HepG2 (cell line): ENCODE data around the gene COMMD7. TPM values are rescaled to one million over a fixed set of nuclear protein-coding genes. Genes with fewer than 3 reads are reported as not detected.
A peak's percentile ranks its signal among the peaks of the same experiment; 100 is the strongest.

Source experiments
- AHR ChIP-seq: IDR thresholded peaks from 2 replicates; pipeline ENCODE4 v1.6.1; 2018; ENCODE audit warnings: missing genetic modification reagents, missing compliant biosample characterization
- ARNT ChIP-seq: fragments of 450-650 bp; IDR thresholded peaks from 2 replicates; pipeline ENCODE4 v1.6.1; 2017
- CBX5 ChIP-seq: sonication (generic); formaldehyde crosslinking; IDR thresholded peaks from 2 replicates; pipeline ENCODE4 v1.4.0; 2020; ENCODE audit warnings: missing genetic modification reagents, borderline replicate concordance
- KDM6A ChIP-seq: IDR thresholded peaks from 2 replicates; pipeline ENCODE4 v1.6.1; 2016; ENCODE audit warnings: low read depth
- MIER3 ChIP-seq: IDR thresholded peaks from 2 replicates; pipeline ENCODE4 v1.6.1; 2016; ENCODE audit warnings: missing compliant biosample characterization, borderline replicate concordance
- SETDB1 ChIP-seq: sonication (generic); formaldehyde crosslinking; IDR thresholded peaks from 2 replicates; pipeline ENCODE4 v1.5.1; 2020; ENCODE audit warnings: missing genetic modification reagents, mild to moderate bottlenecking, borderline replicate concordance
- SMC3 ChIP-seq: IDR thresholded peaks from 2 replicates; pipeline ENCODE4 v1.6.1; 2011; ENCODE audit warnings: low read length, improper control_type of control experiment
- SP5 ChIP-seq: IDR thresholded peaks from 2 replicates; pipeline ENCODE4 v1.6.1; 2016; ENCODE audit warnings: low read depth, borderline replicate concordance
- ZBTB1 ChIP-seq: sonication (generic); formaldehyde crosslinking; IDR thresholded peaks from 2 replicates; pipeline ENCODE4 v1.4.0; 2020; ENCODE audit warnings: missing genetic modification reagents, borderline replicate concordance
- ZBTB43 ChIP-seq: sonication (generic); formaldehyde crosslinking; conservative IDR thresholded peaks from 2 replicates; pipeline ENCODE4 v1.4.0; 2020; ENCODE audit warnings: missing genetic modification reagents
- ZNF17 ChIP-seq: sonication (generic); formaldehyde crosslinking; IDR thresholded peaks from 2 replicates; pipeline ENCODE4 v1.5.0; 2020; ENCODE audit warnings: mild to moderate bottlenecking, missing genetic modification reagents
- ZNF230 ChIP-seq: sonication (generic); formaldehyde crosslinking; IDR thresholded peaks from 2 replicates; pipeline ENCODE4 v1.4.0; 2020; ENCODE audit warnings: mild to moderate bottlenecking, missing genetic modification reagents
- ZNF768 ChIP-seq: sonication (generic); formaldehyde crosslinking; IDR thresholded peaks from 2 replicates; pipeline ENCODE4 v1.4.0; 2020; ENCODE audit warnings: missing genetic modification reagents
- ZNF776 ChIP-seq: sonication (generic); formaldehyde crosslinking; IDR thresholded peaks from 2 replicates; pipeline ENCODE4 v1.4.0; 2020; ENCODE audit warnings: mild to moderate bottlenecking, missing genetic modification reagents
- ZSCAN9 ChIP-seq: IDR thresholded peaks from 2 replicates; pipeline ENCODE4 v1.6.1; 2016; ENCODE audit warnings: borderline replicate concordance
- polyA plus RNA-seq, 8 experiments: library from polyadenylated mRNA; depleted of rRNA in 3 of 8; stranded (reverse) in 7 of 8; unstranded in 1 of 8; fragments of >200 nt; fragmentation: Illumina TruSeq in 4 of 8; extraction: Trizol in 4 of 8; gene quantifications; 2 replicates each; pipeline versions ENCODE4 v1.2.1 to v1.2.3, GENCODE V29; 2011 to 2016; ENCODE audit warnings: low read depth in 4 of 8, missing spikeins in 1 of 8, mixed read lengths in 1 of 8; ENCODE audit not compliant: insufficient read depth in 1 of 8
- total RNA-seq, 5 experiments: library from RNA; depleted of rRNA; stranded (reverse); fragments of >200 nt; fragmentation: Illumina TruSeq; extraction: Trizol; gene quantifications; 2 replicates each; pipeline ENCODE4 v1.2.3, GENCODE V29; 2016; ENCODE audit warnings: low read depth in 1 of 5
- TF ChIP-seq, protein P1 (sequence below): sonication (generic); formaldehyde crosslinking; IDR thresholded peaks from one replicate; pipeline ENCODE4 v1.5.1; 2020; ENCODE audit warnings: mild to moderate bottlenecking, missing genetic modification reagents; ENCODE audit errors: not compliant biosample characterization
- TF ChIP-seq, protein P2 (sequence below): sonication (generic); formaldehyde crosslinking; IDR thresholded peaks from 2 replicates; pipeline ENCODE4 v1.4.0; 2020; ENCODE audit warnings: low read depth, mild to moderate bottlenecking, missing genetic modification reagents
- TF ChIP-seq, protein P3 (sequence below): sonication (generic); formaldehyde crosslinking; IDR thresholded peaks from 2 replicates; pipeline ENCODE4 v1.5.0; 2020; ENCODE audit warnings: mild to moderate bottlenecking, missing genetic modification reagents

COMMD7 gene
- total and polyA plus RNA-seq, 2 of the 13 experiments (the other 11 are each of a cell fraction or from before 2014, with no cell fraction given), result 42.1 to 53.3 TPM

DNA sequence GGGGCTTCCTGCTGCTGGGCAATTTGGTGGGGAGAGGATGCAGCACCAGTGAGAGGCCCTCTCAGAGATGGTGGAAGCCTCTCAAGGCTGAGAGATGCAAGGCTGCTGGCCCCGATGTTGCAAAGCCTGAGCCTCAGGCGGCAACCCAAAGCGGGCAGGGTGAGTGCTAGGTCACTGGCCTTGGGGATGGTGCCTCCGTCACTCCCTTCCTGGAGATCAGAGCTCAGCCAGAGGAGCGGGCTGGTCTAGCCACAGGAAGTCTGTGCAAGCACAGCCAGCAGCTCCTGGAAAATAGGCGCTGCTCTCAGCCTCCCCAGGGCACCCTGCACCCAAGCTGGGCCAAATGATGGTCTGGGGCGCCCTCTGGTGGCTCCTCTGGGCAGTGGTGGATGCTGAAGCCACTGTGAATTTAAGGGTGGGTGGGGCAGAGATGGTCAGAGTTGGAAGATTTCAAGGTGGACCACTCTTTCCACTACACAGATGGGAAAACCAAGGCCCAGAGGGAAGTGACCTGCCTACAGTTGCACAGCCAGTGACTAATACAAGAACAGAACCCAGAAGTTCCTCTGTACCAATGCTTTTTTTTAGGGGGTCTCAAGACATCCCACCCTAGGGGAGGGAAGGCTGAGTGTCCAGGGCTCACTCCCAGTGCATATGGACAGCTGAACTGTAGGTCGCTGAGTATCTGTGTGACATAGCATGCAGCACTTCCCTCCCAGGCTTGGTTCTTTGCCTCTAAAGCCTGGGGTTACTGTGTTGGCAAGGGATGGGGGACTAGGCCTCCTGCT, 90.3 kb downstream of the COMMD7 start (continued):
- TF ChIP-seq, protein P1, sequence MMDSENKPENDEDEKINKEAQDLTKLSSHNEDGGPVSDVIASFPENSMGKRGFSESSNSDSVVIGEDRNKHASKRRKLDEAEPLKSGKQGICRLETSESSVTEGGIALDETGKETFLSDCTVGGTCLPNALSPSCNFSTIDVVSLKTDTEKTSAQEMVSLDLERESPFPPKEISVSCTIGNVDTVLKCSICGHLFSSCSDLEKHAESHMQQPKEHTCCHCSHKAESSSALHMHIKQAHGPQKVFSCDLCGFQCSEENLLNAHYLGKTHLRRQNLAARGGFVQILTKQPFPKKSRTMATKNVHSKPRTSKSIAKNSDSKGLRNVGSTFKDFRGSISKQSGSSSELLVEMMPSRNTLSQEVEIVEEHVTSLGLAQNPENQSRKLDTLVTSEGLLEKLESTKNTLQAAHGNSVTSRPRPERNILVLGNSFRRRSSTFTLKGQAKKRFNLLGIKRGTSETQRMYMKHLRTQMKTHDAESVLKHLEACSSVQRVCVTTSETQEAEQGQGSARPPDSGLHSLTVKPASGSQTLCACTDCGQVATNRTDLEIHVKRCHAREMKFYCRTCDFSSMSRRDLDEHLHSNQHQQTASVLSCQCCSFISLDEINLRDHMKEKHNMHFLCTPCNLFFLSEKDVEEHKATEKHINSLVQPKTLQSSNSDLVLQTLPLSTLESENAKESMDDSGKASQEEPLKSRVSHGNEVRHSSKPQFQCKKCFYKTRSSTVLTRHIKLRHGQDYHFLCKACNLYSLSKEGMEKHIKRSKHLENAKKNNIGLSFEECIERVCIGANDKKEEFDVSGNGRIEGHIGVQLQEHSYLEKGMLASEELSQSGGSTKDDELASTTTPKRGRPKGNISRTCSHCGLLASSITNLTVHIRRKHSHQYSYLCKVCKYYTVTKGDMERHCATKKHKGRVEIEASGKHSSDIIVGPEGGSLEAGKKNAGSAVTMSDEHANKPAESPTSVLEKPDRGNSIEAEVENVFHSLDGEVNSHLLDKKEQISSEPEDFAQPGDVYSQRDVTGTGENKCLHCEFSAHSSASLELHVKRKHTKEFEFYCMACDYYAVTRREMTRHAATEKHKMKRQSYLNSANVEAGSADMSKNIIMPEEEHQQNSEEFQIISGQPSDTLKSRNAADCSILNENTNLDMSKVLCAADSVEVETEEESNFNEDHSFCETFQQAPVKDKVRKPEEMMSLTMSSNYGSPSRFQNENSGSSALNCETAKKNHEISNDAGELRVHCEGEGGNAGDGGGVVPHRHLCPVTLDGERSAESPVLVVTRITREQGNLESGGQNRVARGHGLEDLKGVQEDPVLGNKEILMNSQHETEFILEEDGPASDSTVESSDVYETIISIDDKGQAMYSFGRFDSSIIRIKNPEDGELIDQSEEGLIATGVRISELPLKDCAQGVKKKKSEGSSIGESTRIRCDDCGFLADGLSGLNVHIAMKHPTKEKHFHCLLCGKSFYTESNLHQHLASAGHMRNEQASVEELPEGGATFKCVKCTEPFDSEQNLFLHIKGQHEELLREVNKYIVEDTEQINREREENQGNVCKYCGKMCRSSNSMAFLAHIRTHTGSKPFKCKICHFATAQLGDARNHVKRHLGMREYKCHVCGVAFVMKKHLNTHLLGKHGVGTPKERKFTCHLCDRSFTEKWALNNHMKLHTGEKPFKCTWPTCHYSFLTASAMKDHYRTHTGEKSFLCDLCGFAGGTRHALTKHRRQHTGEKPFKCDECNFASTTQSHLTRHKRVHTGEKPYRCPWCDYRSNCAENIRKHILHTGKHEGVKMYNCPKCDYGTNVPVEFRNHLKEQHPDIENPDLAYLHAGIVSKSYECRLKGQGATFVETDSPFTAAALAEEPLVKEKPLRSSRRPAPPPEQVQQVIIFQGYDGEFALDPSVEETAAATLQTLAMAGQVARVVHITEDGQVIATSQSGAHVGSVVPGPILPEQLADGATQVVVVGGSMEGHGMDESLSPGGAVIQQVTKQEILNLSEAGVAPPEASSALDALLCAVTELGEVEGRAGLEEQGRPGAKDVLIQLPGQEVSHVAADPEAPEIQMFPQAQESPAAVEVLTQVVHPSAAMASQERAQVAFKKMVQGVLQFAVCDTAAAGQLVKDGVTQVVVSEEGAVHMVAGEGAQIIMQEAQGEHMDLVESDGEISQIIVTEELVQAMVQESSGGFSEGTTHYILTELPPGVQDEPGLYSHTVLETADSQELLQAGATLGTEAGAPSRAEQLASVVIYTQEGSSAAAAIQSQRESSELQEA, result peak; percentile 56
- TF ChIP-seq ARNT (no peak), ZBTB1 (CRISPR knock-in tag) (no peak), ZBTB43 (CRISPR knock-in tag) (peak; percentile 78), SMC3 (peak; percentile 100), ZNF230 (CRISPR knock-in tag) (peak; percentile 95), ZNF768 (CRISPR knock-in tag) (peak; percentile 87), ZNF17 (CRISPR knock-in tag) (no peak), AHR (CRISPR knock-in tag) (peak; percentile 89; the same call in 1 of the 2 replicates), CBX5 (peak; percentile 91; the same call in 1 of the 2 replicates), ZNF776 (0 out of 2 replicates have a peak, but pooled peaks have one; percentile 22), ZSCAN9 (peak; percentile 94; the same call in 1 of the 2 replicates), MIER3 (CRISPR knock-in tag) (peak; percentile 96; the same call in 1 of the 2 replicates), SP5 (peak; percentile 42), KDM6A (CRISPR knock-in tag) (no peak), SETDB1 (CRISPR knock-in tag) (no peak)
- TF ChIP-seq, protein P2, sequence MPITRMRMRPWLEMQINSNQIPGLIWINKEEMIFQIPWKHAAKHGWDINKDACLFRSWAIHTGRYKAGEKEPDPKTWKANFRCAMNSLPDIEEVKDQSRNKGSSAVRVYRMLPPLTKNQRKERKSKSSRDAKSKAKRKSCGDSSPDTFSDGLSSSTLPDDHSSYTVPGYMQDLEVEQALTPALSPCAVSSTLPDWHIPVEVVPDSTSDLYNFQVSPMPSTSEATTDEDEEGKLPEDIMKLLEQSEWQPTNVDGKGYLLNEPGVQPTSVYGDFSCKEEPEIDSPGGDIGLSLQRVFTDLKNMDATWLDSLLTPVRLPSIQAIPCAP (CRISPR knock-in tag), result no peak
- TF ChIP-seq, protein P3, sequence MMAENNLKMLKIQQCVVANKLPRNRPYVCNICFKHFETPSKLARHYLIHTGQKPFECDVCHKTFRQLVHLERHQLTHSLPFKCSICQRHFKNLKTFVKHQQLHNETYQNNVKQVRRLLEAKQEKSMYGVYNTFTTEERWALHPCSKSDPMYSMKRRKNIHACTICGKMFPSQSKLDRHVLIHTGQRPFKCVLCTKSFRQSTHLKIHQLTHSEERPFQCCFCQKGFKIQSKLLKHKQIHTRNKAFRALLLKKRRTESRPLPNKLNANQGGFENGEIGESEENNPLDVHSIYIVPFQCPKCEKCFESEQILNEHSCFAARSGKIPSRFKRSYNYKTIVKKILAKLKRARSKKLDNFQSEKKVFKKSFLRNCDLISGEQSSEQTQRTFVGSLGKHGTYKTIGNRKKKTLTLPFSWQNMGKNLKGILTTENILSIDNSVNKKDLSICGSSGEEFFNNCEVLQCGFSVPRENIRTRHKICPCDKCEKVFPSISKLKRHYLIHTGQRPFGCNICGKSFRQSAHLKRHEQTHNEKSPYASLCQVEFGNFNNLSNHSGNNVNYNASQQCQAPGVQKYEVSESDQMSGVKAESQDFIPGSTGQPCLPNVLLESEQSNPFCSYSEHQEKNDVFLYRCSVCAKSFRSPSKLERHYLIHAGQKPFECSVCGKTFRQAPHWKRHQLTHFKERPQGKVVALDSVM (CRISPR knock-in tag), result peak; percentile 81; the same call in 1 of the 2 replicates
